ENCODE results near the gene BSDC1.
"Not testable (repeated sequence)": the region's sequence is repeated elsewhere in the genome, so short reads cannot be mapped to it uniquely, and the experiment has no call there.

Gene BSDC1

GRCh38 chr1:32361674-32362473 lies 32.4 kb downstream of the BSDC1 start:
- in situ Hi-C loops (cut with HindIII; ENCODE audit: low sequenced_read_pairs) = no loop called here

- in situ Hi-C loops (cut with HindIII; ENCODE audit: low sequenced_read_pairs) = no loop called here
Observed at GRCh38 chr1:32361308-32361673, 33.0 kb downstream of the BSDC1 start.

GRCh38 chr1:32358435-32358834 lies 35.8 kb downstream of the BSDC1 start:
- in situ Hi-C loops (cut with HindIII; ENCODE audit: low sequenced_read_pairs) = no loop called here

DNA sequence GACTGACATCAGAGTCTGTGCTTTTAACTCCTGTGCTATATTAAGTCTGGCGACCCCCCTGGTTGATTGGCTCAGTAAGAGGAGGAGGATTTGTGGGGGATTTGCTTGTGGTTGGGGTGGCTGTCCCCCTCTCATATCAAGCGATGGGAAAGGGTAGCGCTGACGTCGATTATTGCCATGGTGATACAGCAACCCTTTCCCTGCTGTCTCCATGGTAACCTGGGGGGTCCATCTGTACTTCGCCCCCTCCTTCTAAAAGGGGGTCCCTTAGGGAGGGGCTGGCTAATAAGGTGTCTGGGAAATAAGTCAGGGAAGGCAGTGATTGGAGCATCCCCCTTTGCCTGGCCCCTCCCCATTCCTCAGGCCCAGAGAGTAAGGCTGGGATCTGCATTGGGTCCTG lies 36.6 kb downstream of the BSDC1 start:
- in situ Hi-C loops (cut with HindIII; ENCODE audit: low sequenced_read_pairs) = no loop called here

- in situ Hi-C loops (cut with HindIII; ENCODE audit: low sequenced_read_pairs) = no loop called here
Observed at GRCh38 chr1:32356478-32356877, 37.8 kb downstream of the BSDC1 start.

DNA sequence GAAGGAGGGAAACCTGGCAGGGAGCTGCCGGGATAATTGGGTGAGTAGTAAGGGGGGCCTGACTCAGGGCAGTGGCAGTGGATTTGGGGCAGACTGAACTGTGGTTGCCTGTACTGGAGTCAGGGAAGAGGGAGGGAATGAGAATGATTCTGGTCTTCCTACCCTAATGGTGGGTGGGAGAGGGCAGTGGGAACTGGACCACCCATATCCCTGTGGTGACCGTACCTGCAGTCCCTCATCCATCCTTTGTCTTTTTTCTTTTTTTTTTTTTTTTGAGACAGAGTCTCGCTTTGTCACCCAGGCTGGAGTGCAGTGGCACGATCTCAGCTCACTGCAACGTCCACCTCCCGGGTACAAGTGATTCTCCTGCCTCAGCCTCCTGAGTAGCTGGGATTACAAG lies 38.5 kb downstream of the BSDC1 start:
- in situ Hi-C loops (cut with HindIII; ENCODE audit: low sequenced_read_pairs) = not testable (repeated sequence)

DNA sequence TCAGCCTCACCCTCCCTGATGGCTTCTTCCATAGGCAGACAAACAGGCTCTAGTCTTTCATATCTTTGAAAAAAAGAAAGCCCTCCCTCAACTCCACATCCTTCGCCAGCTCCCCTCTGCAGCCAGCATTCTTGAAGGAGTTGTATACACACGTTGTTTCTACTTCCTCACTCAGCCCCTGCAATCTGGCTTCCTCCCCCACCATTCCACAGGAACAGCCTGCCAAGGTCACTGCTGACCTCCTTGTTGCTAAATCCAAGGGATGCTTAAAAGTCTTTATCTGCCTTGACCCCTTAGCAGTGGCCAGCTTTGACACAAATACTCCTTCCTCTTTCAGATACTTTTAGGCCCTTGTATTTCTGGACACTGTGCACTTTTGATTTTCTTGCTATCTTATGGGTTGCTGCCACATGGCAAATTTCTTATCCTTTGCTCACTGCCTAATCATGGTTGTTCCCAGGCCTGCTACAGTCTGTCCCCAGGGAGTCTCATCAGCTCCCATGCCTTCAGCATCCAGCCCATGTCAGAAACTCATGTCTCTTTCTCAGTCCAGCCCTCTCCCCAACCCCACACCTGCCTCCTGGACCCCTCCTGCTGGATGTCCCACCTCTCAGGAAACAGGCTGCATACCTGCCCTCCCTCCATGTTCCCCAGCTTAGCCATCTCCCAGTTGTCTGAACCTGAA lies 40.2 kb downstream of the BSDC1 start:
- in situ Hi-C loops (cut with HindIII; ENCODE audit: low sequenced_read_pairs) = no loop called here

GRCh38 chr1:32353431-32353830 lies 40.8 kb downstream of the BSDC1 start:
- in situ Hi-C loops (cut with HindIII; ENCODE audit: low sequenced_read_pairs) = no loop called here

DNA sequence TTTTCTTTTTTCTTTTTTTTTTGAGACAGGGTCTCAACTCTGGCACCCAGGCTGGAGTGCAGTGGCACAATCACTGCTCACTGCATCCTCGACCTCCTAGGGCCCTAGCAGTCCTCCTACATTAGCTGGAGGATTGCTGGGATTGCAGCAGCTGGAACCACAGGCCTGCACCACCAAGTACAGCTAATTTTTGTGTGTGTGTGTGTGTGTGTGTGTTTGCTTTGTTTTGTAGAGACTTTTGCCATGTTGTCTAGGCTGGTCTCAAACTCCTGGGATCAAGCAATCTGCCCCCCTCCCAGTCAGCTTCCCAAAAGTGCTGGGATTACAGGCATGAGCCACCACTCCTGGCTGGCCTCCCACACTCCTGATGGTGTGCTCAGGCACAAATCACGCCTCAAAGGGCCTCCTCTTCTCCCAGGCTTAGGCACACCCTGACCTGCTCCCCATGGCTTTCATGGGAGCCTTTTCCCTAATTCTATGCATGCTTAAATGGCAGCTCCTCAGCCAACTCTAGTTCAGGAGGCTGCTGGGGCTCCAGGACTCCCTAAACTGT lies 41.3 kb downstream of the BSDC1 start:
- in situ Hi-C loops (cut with HindIII; ENCODE audit: low sequenced_read_pairs) = no loop called here

DNA sequence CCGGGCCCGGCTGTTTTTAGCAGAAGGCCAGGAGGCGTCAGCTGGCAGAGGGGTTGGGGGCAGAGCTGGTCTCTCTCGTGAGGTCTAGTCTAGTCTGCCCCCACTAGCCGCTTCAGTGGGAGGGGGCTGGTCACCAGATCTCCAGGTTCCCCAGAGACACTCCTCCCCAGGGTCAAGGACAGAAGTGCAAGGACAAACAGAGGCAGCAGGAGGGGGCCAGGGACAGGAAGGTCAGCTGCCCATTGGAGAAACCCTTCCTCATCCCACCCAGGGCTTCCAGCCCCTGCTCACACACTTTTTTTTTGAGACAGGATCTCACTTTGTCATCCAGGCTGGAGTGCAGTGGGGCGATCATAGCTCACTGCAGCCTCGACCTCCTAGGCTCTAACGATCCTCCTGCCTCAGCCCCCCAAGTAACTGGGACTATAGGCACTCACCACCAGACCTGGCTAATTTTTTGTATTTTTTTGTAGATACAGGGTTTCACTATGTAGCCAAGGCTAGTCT lies 41.9 kb downstream of the BSDC1 start:
- in situ Hi-C loops (cut with HindIII; ENCODE audit: low sequenced_read_pairs) = no loop called here

GRCh38 chr1:32351399-32352238 lies 42.6 kb downstream of the BSDC1 start:
- in situ Hi-C loops (cut with HindIII; ENCODE audit: low sequenced_read_pairs) = no loop called here

GRCh38 chr1:32350785-32351398 lies 43.3 kb downstream of the BSDC1 start:
- in situ Hi-C loops (cut with HindIII; ENCODE audit: low sequenced_read_pairs) = no loop called here

GRCh38 chr1:32349211-32349708 lies 45.0 kb downstream of the BSDC1 start:
- in situ Hi-C loops (cut with HindIII; ENCODE audit: low sequenced_read_pairs) = no loop called here

DNA sequence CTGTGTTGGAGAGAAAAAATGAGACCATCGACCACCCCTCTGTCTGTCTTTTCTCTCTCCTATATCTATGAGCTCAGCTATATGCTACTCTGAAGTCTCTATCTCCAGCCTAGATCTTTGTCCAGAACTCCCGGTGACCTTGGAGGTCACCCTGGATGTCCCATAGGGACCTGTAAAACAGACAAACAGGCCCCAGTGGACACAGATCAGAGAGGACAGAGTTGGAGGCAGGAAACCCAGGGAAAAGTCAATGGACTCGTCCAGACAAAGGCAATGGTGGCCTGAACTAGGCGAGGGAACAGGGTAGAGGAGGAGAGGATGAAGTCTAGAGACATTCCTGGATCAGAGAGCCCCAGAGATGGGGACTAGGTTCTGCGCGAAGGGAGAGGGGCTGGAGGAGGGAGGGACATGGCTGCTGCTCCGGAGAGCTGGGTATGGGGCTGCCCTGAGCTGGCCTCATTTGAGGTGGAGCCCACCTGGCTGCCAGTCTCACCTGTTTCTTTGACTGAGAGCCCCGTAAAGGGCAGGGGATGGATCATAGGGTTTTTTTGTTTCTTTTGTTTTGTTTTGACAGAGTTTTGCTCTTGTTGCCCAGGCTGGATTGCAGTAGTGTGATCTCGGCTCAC lies 47.6 kb downstream of the BSDC1 start:
- in situ Hi-C loops (cut with HindIII; ENCODE audit: low sequenced_read_pairs) = no loop called here

DNA sequence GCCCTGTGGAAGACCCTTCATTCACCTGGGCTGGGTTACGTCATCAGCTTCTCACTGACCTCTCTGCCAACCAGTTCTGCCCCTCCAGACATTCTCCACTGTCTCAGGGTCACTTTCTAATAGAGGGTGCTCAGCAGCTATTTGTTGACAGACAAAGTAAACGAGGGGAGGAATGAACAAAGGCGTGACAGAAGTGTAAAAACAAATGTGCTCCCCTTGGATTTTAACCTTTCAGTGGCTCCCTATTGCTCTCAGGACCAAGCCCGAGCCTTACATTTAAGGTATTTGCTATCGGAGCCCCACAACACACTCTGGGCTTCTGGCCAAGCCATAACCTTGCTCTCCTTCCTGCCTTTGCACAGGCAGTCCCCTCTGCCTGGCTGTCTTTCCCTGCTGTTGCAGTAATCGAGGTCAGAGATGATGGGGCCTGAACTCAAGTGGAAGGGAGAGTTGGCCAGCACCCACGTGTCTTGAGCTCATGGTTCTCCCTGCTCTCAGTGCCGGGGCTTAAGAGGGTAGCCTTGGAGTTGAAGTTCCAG lies 48.9 kb downstream of the BSDC1 start:
- in situ Hi-C loops (cut with HindIII; ENCODE audit: low sequenced_read_pairs) = no loop called here

GRCh38 chr1:32342704-32343103 lies 51.5 kb downstream of the BSDC1 start:
- in situ Hi-C loops (cut with HindIII; ENCODE audit: low sequenced_read_pairs) = no loop called here

DNA sequence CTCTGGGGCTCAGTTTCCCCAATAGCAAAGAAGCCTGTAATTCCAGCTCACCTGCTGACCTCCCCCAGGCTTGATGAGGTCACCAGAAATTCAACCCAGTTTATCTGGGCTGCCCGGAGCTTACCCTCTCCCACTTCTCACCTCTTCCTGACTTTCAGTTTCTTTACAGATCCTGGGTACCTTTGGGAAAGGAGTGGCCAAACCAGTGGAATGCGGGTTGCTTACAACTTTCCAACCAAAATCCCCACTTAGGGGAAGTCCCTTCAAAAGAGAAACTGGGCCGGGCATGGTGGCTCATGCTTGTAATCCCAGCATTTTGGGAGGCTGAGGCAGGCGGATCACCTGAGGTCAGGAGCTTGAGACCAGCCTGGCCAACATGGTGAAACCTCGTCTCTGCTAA lies 52.3 kb downstream of the BSDC1 start:
- in situ Hi-C loops (cut with HindIII; ENCODE audit: low sequenced_read_pairs) = no loop called here

- in situ Hi-C loops (cut with HindIII; ENCODE audit: low sequenced_read_pairs) = no loop called here
Observed at GRCh38 chr1:32341186-32341757, 53.0 kb downstream of the BSDC1 start.

DNA sequence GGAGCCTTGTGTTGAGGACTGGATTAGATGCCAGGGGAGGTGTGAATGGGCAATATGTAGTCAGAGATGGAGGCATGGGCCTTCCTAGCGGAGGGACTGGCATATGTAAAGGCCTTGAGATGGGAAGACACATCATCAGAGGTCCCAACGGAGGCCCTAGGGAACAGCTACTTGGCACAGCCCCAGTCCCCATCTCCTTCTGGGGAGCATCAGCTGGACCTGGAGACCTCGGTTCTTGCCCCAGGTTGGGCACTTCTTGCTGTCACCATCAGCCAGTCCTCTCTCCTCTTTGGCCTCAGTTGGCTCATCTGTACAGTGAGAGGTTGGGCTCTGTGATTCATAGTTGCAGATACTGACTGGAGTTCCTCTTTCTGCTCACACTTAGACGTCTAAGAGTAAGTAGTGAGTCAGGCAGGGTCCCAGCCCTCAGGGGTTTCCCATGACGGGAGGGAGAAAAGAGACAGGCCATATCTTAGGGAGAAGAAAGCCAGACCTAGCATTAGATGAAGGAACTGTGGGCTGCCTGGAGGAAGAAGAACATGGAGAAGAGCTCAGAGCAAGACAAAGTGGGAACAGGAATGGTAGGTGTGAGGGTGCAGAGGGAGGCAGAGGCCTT lies 54.8 kb downstream of the BSDC1 start:
- in situ Hi-C loops (cut with HindIII; ENCODE audit: low sequenced_read_pairs) = no loop called here

All from endothelial cell of hepatic sinusoid (primary cell).